Stimulated activated CD4-positive, alpha-beta T cell treated with anti-CD3 and anti-CD28 coated beads, Interleukin-4, amount 100 ng/mL, for 24 hours (primary cell): ENCODE results near the gene COL5A3.
"Not testable (repeated sequence)": the region's sequence is repeated elsewhere in the genome, so short reads cannot be mapped to it uniquely, and the experiment has no call there.

Experiments
- DNase-seq: peaks from one replicate; pipeline ENCODE4 v3.0.0-alpha.2; 2020

COL5A3 gene

DNA sequence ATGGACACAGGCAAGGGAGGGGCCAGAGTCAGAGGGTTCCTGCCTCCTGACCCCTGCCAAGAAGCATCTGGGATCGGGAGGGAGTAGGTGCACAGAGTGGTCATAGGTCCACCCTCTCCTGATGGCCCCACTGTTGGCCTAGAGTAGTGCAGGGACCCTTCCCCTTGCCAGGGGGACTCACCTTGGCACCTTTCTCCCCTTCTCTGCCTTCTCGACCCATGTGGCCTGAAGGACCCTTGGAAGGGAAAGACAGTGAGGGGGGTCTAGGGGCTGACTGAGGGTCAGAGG lies 40.7 kb downstream of the COL5A3 start:
- DNase-seq: no peak

DNA sequence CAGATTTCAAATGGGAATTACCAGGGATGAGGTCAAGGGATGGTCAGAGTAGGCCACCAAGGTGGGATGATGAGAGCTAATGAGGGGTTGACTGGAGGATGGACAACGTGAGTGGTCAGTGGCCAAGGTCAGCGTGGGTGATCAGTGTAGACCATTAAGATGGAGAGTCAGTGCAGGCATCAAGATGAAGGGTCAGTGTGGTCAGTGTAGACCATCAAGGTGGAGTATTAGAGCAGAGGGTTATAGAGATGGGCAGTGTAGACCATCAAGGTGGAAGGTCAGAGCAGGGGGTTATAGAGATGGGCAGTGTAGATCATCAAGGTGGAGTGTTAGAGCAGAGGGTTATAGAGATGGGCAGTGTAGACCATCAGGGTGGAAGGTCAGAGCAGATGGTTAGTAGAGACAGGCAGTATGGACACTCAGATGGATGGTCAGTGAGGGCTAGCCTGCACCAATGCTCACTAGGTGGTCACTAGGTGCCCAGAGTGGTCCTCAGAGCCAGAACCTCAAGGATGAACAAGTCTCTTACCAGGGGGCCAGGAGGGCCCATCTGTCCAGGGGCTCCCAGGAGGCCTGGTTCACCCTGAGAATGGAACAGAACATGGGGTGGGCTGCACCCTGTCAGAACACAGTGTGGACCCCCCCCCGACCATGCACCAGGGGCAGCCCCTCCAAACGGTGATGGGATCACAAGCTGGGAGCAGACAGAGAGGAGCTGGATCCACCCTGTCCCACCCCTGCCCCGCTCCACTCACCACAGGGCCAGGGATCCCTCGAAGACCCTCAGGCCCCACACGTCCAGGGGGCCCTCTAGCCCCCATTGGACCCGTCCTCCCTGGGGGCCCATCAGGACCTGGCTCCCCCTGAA lies 41.2 kb downstream of the COL5A3 start:
- no peak for DNase-seq

DNA sequence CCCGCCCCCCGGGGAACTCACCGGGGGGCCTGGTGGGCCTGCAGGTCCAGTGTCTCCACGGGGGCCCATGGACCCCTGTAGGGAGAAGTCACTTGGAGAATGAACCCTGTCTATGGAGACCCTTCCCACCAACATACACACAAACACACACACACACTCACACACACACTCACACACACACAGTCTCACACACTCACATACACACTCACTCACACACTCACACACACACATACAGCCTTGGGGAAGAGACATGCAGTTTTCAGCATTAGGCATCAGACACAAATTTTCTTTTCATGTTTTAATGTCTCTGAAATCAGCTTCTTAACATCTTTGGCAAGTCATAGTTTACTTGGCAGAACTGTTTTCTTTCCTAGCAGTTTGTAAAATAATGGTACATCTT lies 43.0 kb downstream of the COL5A3 start:
- DNase-seq: no peak

GRCh38 chr19:9966448-9966847 lies 43.9 kb downstream of the COL5A3 start:
- DNase-seq: no peak

GRCh38 chr19:9966024-9966423 lies 44.3 kb downstream of the COL5A3 start:
- no peak for DNase-seq

GRCh38 chr19:9962623-9963290 lies 47.5 kb downstream of the COL5A3 start:
- no peak for DNase-seq

DNA sequence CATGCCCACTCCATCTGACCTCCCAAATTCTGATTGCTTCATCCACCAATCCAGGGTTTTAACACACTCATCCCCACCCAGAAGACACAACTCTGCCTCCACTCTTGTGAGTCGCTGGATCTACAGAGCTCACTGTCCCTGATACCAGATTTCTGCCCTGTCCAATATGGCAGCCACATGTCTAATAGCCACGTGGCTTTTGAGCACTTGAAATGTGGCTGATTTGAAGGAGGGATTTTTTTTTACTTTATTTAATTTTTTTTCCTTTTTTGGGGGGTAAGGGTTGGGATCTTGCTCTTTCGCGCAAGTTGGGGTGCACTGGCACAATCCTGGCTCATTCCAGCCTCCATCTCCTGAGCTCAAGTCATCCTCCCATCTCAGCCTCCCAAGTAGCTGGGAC lies 49.2 kb downstream of the COL5A3 start:
- DNase-seq: no peak

DNA sequence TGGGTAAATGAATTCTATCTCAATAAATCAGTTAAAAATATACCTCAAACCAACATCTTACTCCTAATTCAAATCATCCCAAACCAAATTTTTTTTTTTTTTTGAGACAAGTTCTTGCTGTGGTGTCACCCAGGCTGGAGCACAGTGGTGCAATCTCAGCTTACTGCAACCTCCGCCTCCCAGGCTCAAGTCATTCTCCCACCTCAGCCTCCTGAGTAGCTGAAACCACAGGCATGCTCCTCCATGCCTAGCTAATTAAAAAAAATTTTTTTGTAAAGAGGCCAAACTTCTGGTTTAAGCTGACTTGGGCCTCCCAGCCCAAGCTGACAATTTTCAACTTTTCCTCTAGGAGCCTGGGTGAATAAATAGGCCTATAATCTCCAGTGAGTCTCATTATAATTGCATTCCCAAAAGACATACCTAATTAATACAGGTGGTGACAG lies 51.9 kb downstream of the COL5A3 start:
- no peak for DNase-seq

- DNase-seq: no peak
Observed at GRCh38 chr19:9956956-9957355, 53.3 kb downstream of the COL5A3 start.

DNA sequence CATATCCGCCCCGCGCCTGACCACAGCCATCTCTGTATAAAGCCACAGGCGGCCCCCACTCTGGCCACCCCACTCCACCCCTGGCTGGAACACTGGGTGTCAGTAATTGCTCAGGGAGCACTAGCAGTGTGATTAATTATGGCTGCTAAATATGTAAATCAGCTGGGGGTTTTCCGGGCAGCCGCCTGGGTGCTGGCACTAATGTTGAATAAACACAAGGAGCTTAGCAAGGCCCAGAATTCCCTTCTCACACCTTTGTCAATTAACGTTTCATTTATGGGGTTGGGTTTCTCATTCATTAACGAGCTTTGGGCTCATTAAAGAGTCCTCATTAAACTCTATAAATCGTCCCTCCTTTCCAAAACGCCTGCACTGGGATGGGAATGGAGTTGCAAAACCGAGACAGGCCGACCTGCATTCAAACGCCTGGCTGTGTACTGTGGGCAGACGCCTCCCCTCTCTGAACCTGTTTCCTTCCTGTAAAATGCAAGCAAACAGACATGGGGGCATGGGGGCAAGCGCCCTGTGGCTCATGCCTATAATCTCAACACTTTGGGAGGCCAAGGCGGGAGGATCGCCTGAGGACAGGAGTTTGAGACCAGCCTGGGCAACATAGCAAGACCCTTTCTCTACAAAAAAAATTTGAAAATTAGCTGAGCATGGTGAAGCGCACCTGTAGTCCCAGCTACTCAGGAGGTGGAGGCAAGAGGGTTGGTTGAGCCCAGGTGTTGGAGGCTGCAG lies 56.3 kb downstream of the COL5A3 start:
- no peak for DNase-seq

- no peak for DNase-seq
Observed at GRCh38 chr19:9952276-9952675, 58.0 kb downstream of the COL5A3 start.

DNA sequence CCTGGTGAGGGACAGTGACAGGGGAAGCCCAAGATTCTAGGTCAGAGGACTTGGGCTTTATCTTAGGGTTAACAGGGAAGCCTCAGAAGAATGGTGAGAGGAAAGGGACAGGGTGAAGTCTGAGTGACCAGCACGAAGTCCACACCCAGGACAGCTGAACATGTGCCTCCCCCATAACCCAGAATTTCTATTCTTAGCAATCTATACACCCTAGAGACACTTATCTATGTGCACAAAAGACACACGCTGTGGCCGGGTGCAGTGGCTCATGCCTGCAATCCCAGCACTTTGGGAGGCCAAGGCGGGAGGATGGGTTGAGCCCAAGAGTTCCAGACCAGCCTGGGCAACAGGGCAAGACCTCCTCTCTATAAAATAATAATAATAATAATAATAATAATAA lies 62.9 kb downstream of the COL5A3 start:
- no peak for DNase-seq

GRCh38 chr19:9946528-9947125 lies 63.7 kb downstream of the COL5A3 start:
- DNase-seq: not testable (repeated sequence)

GRCh38 chr19:9945319-9945966 lies 64.9 kb downstream of the COL5A3 start:
- no peak for DNase-seq

DNA sequence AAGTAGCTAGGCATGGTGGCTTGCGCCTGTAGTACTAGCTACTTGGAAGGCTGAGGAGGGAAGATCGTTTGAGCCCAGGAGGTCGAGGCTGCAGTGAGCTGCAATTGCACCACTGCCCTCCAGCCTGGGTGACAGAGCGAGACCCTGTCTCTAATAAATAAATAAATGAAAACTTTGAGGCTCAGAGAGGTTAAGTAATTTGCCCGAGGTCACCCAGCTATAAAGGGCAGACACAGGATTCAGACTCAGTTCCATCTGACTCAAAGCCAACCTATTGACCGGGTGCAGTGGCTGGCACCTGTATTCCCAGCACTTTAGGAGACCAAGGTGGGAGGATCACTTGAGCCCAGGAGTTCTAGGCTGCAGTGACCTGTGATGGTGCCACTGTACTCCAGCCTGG lies 66.6 kb downstream of the COL5A3 start:
- DNase-seq: no peak

GRCh38 chr19:9941671-9942070 lies 68.6 kb downstream of the COL5A3 start:
- DNase-seq: no peak

DNA sequence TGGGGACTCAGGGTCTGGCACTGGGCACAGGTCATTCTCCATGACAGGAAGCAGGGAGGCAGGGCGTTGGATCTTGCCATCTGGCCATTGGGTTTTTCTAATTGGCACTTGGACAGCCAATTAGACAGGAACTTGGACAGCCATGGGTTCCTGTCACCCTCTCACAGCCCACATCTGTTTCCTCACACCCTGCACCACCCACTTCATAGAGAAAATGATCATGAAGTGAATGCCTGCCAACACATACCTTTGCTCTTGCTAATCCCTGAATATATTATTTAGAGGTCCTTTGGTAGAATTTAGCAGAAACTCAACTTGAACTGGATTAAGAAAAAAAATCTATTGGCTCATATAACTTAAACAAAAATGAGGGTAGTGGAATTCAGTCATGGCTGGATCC lies 69.1 kb downstream of the COL5A3 start:
- DNase-seq: no peak

GRCh38 chr19:9940778-9941177 lies 69.5 kb downstream of the COL5A3 start:
- no peak for DNase-seq

- no peak for DNase-seq
Observed at GRCh38 chr19:9939301-9939913, 70.9 kb downstream of the COL5A3 start.

GRCh38 chr19:9937001-9937411 lies 73.3 kb downstream of the COL5A3 start:
- DNase-seq: no peak

DNA sequence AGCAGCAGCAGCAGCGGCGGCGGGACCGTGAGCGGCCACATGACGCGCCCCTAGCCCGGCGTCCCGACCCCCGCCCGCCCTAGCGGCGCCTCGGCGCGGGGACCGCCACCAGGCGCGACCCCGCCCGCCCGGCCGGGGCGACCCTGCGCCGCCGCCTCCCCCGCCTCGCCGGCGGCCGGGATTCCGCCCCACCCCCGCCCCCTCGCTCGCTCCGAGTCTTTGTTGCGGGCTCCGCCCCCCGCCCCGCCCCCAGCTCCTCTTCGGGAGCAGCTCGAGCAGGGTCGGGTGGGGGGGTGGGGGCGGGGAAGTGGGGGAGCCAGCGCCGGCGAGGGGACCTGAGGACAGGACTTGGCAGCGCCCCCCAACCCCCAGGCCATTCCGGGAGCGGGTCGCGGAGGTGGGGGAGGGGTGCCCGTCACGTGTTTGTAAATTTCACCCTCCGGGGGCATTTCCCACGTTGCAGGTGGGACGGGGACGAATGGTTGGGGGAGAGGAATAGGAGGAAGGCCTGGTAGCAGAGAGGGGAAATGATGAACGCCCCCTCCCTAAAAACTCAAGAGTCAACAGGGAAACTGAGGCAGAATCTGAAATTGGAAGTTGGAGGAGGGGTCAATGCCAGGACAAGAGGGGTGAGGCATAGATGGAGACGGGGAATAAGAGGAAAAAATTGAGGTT lies 73.8 kb downstream of the COL5A3 start, which contains the start of gene OLFM2:
OLFM2 (minus strand) TSS at position 190 of the 675 bp plus-strand sequence; CDS start at position 41, 149 bp downstream.
- DNase-seq: no peak
